Stomach (tissue), 4 donors: ENCODE measurements around the gene CTR9.

ENCODE experiments used
- CTCF ChIP-seq, 7 experiments: fragments of 450-650 bp in 4 of 7; fragments of 200-600 bp in 3 of 7; sonication (generic) in 3 of 7; IDR thresholded peaks; one replicate each; pipeline ENCODE4 v1.5.1; 2016 to 2019; ENCODE audit warnings: antibody characterized with exemption in 7 of 7, control low read depth in 2 of 7, mild to moderate bottlenecking in 1 of 7
- POLR2AphosphoS5 ChIP-seq, 3 donors: sonication (generic); formaldehyde crosslinking; IDR thresholded peaks; one replicate each; pipeline ENCODE4 v1.6.1; 2016; ENCODE audit warnings: antibody characterized with exemption in 3 of 3

- no peak for TF ChIP-seq CTCF (IDR thresholded peaks at IDR 0.05)
- TF ChIP-seq POLR2AphosphoS5 (IDR thresholded peaks at IDR 0.05): no peak
These were observed 34.3 kb upstream of the CTR9 start for GRCh38 chr11:10716543-10717259.
